Activated CD4-positive, CD25-positive, alpha-beta regulatory T cell treated with anti-CD3 and anti-CD28 coated beads, Interleukin-2, amount 50 U/mL, for 24 hours (primary cell): ENCODE data around the gene HS3ST5.

Source experiments
- ATAC-seq, 2 donors: fragments of 150-1000 bp; cut with Tn5 transposase; one replicate each; pipeline ENCODE4 v1.10.0; 2021; ENCODE audit warnings: mild to moderate bottlenecking in 1 of 2, moderate library complexity in 1 of 2

HS3ST5 gene

GRCh38 chr6:114342826-114343781 lies at the start of gene HS3ST5:
HS3ST5 (minus strand) TSS chr6:114343023; CDS start chr6:114062845, 280,178 bp downstream.
- no peak for ATAC-seq

- no peak for ATAC-seq
These were observed 47.4 kb upstream of the HS3ST5 start for GRCh38 chr6:114390176-114390575.

GRCh38 chr6:114389111-114389510 lies 46.3 kb upstream of the HS3ST5 start:
- no peak for ATAC-seq

GRCh38 chr6:114382406-114382805 lies 39.6 kb upstream of the HS3ST5 start:
- ATAC-seq, result no peak

- no peak for ATAC-seq
These were observed 35.1 kb upstream of the HS3ST5 start for GRCh38 chr6:114377881-114378280.

GRCh38 chr6:114376611-114377175 lies 33.9 kb upstream of the HS3ST5 start:
- no peak for ATAC-seq

GRCh38 chr6:114375541-114376192 lies 32.8 kb upstream of the HS3ST5 start:
- ATAC-seq, result no peak

- no peak for ATAC-seq
These were observed 24.6 kb upstream of the HS3ST5 start for GRCh38 chr6:114367315-114367961.

GRCh38 chr6:114366899-114367298 lies 24.1 kb upstream of the HS3ST5 start:
- ATAC-seq, result no peak

GRCh38 chr6:114364301-114364700 lies 21.5 kb upstream of the HS3ST5 start:
- no peak for ATAC-seq

GRCh38 chr6:114362957-114363356 lies 20.1 kb upstream of the HS3ST5 start:
- no peak for ATAC-seq

GRCh38 chr6:114362396-114362795 lies 19.6 kb upstream of the HS3ST5 start:
- no peak for ATAC-seq

GRCh38 chr6:114361036-114361435 lies 18.2 kb upstream of the HS3ST5 start:
- no peak for ATAC-seq

- no peak for ATAC-seq
These were observed 12.5 kb upstream of the HS3ST5 start for GRCh38 chr6:114355300-114355699.

GRCh38 chr6:114354482-114354881 lies 11.7 kb upstream of the HS3ST5 start:
- ATAC-seq, result no peak

GRCh38 chr6:114346451-114346850 lies 3.6 kb upstream of the HS3ST5 start:
- no peak for ATAC-seq

GRCh38 chr6:114344971-114345275 lies 2.1 kb upstream of the HS3ST5 start:
- no peak for ATAC-seq

- ATAC-seq, result no peak
These were observed 1.6 kb upstream of the HS3ST5 start for GRCh38 chr6:114344246-114344970.

- ATAC-seq, result no peak
These were observed 940 bp upstream of the HS3ST5 start for GRCh38 chr6:114343782-114344144.

GRCh38 chr6:114342086-114342825 lies 567 bp downstream of the HS3ST5 start:
- ATAC-seq, result no peak

- ATAC-seq, result no peak
These were observed 3.1 kb downstream of the HS3ST5 start for GRCh38 chr6:114339706-114340105.

GRCh38 chr6:114334237-114334636 lies 8.6 kb downstream of the HS3ST5 start:
- no peak for ATAC-seq
